HG02870 (cell line): Measurements from ENCODE around the gene LCE1D.

Experiments used
- ATAC-seq: cut with Tn5 transposase; IDR thresholded peaks from one replicate; pipeline ENCODE4 v1.9.1; 2021; ENCODE audit warnings: mild to moderate bottlenecking, moderate library complexity; ENCODE audit not compliant: unreplicated experiment

The LCE1D gene

GRCh38 chr1:152796421-152796820 is at the start of gene LCE1D:
LCE1D (plus strand) TSS chr1:152796721; CDS start chr1:152797795, 1,074 bp downstream.
- no peak for ATAC-seq

- ATAC-seq, result no peak
Observed at GRCh38 chr1:152747831-152748230, 48.7 kb upstream of the LCE1D start.

GRCh38 chr1:152752225-152752624 is 44.3 kb upstream of the LCE1D start:
- no peak for ATAC-seq

GRCh38 chr1:152753586-152753985 is 42.9 kb upstream of the LCE1D start:
- no peak for ATAC-seq

DNA sequence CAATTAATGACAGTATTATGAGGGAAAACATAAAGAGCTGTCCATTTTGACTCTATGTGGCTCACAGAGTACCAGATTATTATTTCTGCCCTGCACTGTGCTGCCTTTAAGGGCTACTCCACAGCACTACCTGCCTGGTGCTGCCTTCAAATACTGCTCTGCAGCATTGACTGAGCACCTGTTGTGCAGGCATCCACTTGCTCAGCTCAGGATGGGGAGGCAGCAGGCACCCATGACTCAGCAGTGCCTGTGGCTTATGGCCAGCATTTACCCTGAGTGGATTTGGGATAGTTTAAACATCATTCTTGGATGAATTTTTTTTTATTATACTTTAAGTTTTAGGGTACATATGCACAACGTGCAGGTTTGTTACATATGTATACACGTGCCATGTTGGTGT is 39.6 kb upstream of the LCE1D start:
- ATAC-seq, result no peak

GRCh38 chr1:152757747-152758146 is 38.8 kb upstream of the LCE1D start, which contains the start of gene KPRP:
KPRP (plus strand) TSS chr1:152758025; CDS start chr1:152759589, 1,564 bp downstream.
- ATAC-seq, result no peak

DNA sequence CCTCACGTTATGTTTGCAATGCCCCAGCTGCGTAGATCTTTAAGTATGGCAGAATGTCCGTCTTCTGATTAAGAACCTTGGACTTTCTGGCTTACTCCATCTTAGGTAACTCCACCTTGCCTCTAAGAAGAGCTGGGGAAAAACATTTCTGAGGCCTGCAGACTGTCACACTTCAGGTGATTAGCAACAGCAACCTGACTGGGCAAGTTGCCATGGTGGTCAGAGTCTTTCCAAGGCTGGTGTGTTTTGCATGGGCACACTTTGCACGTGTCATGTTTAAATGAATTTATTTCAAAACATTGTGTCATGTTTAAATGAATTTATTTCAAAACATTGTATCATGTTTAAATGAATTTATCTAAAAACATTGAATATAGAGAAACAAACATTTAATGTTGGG is 37.9 kb upstream of the LCE1D start:
- ATAC-seq, result no peak

- ATAC-seq, result no peak
Observed at GRCh38 chr1:152759453-152760173, 36.9 kb upstream of the LCE1D start.

DNA sequence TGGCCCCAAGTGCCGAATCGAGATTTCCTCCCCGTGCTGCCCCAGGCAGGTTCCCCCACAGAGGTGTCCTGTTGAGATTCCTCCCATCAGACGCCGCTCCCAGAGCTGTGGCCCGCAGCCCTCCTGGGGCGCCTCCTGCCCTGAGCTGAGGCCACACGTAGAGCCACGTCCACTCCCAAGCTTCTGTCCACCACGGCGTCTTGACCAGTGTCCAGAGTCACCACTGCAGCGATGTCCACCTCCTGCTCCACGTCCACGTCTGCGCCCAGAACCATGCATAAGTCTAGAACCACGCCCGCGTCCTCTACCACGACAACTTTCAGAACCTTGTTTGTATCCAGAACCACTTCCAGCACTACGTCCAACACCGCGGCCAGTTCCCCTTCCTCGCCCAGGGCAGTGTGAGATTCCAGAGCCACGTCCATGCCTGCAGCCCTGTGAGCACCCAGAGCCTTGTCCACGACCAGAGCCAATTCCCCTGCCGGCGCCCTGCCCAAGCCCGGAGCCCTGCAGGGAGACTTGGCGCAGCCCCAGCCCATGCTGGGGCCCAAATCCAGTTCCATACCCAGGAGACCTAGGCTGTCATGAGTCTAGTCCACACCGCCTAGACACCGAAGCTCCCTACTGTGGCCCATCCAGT is 35.9 kb upstream of the LCE1D start:
- no peak for ATAC-seq

DNA sequence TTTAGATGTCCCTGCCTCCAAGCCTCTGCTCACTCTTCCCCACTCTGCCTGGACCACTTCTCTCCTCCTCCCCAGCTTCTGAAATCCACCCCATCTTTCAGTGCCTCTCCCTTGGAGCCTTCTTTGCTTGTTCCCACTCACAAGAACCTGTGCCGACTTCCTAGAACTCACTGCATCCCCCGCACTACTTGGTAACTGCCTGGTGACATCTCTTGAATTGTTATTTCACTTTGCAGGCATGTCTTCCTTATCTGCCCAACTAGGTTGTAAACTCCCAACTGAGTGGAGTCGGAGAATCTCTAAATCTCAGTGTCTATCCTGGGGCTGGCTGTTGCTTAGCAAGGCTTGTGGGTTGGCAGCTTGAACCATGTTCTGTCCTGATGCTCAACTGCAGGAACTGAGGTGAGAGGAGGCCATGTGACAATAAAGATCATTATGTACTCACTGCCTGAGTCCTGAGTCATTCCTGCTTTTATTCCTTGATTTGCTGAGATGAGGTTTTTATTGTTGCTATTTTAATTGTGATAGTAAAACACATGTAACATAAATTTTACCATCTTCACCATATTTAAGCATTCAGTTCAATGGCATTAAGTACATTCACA is 34.8 kb upstream of the LCE1D start:
- no peak for ATAC-seq

GRCh38 chr1:152768847-152769533 is 27.5 kb upstream of the LCE1D start:
- ATAC-seq, result no peak

DNA sequence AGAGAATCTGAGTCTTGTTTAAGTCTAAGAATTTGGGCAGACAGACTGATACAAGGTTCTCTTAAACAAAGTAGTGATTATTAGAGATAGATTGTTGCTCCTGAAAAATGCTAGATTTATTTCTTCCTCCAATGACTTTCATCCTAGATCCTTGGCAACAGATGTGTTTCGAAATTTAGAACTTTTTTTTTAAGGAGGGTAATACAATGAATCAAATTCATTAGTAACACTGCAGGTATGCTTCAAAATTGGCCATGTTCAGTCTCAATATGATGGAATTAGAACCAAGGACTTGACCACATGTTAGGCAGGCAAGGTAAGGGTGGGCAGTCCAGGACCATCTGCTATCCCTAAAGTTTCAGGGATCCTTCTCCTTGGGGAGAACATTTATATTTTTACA is 26.1 kb upstream of the LCE1D start:
- no peak for ATAC-seq

- ATAC-seq, result no peak
Observed at GRCh38 chr1:152774875-152775274, 21.6 kb upstream of the LCE1D start, which contains the start of gene LCE1F. LCE1F (plus strand) TSS chr1:152775140; CDS start chr1:152776372, 1,232 bp downstream.

GRCh38 chr1:152776361-152776760 is 20.2 kb upstream of the LCE1D start:
- no peak for ATAC-seq

DNA sequence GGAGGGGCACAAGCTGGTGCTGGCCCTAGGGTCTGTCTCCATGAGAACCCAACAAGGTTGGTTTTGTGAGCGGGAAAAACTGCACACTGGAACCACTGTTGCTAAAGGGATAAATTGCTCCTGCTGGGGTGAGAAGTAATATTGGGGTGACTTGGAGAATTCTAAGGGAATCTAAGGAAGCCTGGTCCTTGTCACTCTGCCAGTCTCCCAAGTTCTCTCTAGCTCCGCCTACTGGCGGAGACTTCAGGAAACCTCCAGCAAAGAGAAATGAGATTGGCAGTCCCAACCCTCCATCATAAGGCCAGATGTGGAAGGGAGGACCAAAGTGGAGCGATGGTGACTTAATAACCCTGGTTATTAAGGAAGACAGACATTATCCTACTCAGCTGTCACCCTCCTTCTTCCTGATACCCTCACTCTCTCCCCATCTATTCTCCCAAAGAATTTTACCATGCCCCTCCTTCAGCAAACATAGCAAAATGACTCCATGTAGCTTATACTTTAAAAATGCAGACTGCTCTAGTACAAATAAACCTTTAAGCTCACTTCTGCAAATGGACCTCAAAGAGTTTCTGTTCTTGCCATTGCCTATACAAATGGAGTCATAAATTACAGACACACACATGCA is 18.9 kb upstream of the LCE1D start:
- no peak for ATAC-seq

- no peak for ATAC-seq
Observed at GRCh38 chr1:152783095-152783494, 13.4 kb upstream of the LCE1D start.

GRCh38 chr1:152786077-152786476 is 10.4 kb upstream of the LCE1D start, which contains the start of gene LCE1E:
LCE1E (plus strand) TSS chr1:152786257; CDS start chr1:152787300, 1,043 bp downstream.
- no peak for ATAC-seq

GRCh38 chr1:152795686-152796085 is 835 bp upstream of the LCE1D start:
- ATAC-seq, result no peak

DNA sequence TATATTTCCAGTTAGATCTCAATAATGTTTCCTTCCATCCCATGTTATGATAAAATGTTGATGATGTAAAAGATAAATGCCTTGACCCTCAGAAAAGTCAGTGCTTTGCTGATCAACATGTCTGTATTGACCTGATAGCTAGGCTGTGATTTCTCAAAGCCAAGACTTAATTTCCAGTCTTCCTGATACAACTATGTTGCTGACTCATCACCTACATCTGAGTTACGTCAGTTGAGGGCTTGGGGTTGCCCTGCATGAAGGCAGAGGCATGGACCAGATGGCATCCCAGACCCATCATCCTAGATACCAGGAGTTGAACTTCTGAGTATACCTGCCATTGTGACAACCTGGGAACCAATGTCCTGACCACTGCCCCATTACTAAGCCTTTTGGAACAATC is 4.8 kb downstream of the LCE1D start:
- ATAC-seq, result no peak

DNA sequence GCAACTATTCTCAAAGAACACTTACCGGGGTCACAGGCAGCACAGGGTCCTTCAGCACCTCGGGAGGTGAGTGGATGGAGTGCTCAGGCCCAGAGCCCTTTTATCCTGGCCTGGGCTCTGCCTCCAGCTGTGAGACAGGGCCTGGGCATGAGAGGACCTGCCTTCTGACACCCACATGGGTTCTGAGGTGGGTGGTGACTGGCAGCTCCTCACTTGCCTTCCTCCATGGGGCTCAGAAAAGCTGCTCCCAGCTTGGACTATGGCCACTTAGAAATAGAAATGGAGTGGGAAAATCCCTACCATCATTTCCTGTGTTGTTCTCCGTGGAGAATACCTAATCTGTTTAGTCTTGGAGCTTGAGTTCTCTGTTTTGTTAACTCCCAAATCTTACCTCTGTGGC is 10.1 kb downstream of the LCE1D start, which contains the start of gene LCE1C:
Gene LCE1C (minus strand): TSS at position 76 of the 400 bp plus-strand sequence. CDS start 1,173 bp downstream, outside the sequence.
- ATAC-seq, result no peak

DNA sequence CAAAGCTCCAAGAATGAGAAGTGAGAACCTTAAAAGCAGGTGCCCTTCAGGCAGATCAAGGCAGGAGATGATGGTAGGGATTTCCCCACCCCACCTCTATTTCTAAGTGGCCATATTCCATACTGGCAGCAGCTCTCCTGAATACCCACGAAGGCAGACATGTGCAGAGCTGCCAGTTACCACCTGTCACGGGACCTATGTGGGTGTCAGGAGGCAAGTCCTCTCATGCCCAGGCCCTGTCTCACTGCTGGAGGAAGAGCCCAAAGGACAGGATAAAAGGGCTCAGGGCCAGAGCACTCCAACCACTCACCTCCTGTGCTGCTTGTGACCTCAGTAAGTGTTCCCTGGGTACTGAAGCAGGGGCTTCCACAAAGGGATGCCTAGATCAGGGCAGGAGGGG is 14.5 kb downstream of the LCE1D start:
- ATAC-seq, result no peak
